K562 (cell line): ENCODE results near the gene CCAR1. TPM values are rescaled to one million over a fixed set of nuclear protein-coding genes. Genes with fewer than 3 reads are reported as not detected.

Source experiments
- AFF4 ChIP-seq: sonication (generic); formaldehyde crosslinking; IDR thresholded peaks from 2 replicates; pipeline ENCODE4 v1.8.0; 2023; ENCODE audit warnings: mild to moderate bottlenecking, missing genetic modification reagents
- ARNT ChIP-seq, 2 experiments: fragments of 450-650 bp; IDR thresholded peaks; 2 replicates each; pipeline ENCODE4 v1.6.1; 2016; ENCODE audit warnings: mild to moderate bottlenecking in 1 of 2
- DMBX1 ChIP-seq: fragments of 250-450 bp; sonication (Bioruptor Pico); IDR thresholded peaks from 2 replicates; pipeline ENCODE4 v1.8.0; 2022; ENCODE audit warnings: inconsistent platforms, mild to moderate bottlenecking, moderate library complexity, borderline replicate concordance
- GMEB1 ChIP-seq: fragments of 250-450 bp; sonication (Bioruptor Pico); IDR thresholded peaks from 2 replicates; pipeline ENCODE4 v1.4.0; 2020; ENCODE audit warnings: mild to moderate bottlenecking
- MBD1 ChIP-seq: fragments of 250-450 bp; sonication (Bioruptor Pico); IDR thresholded peaks from 2 replicates; pipeline ENCODE4 v1.8.0; 2022; ENCODE audit warnings: inconsistent platforms
- NR2C2 ChIP-seq, 2 experiments: fragments of 200-800 bp in 1 of 2; sonication (Bioruptor generic) in 1 of 2; sonication (generic) in 1 of 2; formaldehyde crosslinking in 1 of 2; IDR thresholded peaks; 2 replicates each; pipeline versions ENCODE4 v1.6.1 to v1.8.0; 2016 to 2022; ENCODE audit warnings: mild to moderate bottlenecking in 1 of 2, missing compliant biosample characterization in 1 of 2, missing genetic modification characterization in 1 of 2, missing genetic modification reagents in 1 of 2
- ZBTB8A ChIP-seq: fragments of 450-650 bp; IDR thresholded peaks from 2 replicates; pipeline ENCODE4 v1.6.1; 2018; ENCODE audit warnings: mild to moderate bottlenecking, moderate library complexity; ENCODE audit not compliant: partially characterized antibody
- ZNF217 ChIP-seq: sonication (generic); formaldehyde crosslinking; IDR thresholded peaks from 2 replicates; pipeline ENCODE4 v1.8.0; 2022; ENCODE audit warnings: mild to moderate bottlenecking, missing genetic modification reagents
- polyA plus RNA-seq, 8 experiments: library from polyadenylated mRNA; depleted of rRNA in 4 of 8; stranded (reverse) in 5 of 8; unstranded in 3 of 8; fragments of >200 nt; fragmentation: Nextera tagmentation in 2 of 8; fragmentation: Illumina TruSeq in 1 of 8; extraction: Ambion mirVana in 2 of 8; extraction: Trizol in 1 of 8; gene quantifications; 2 replicates each; pipeline versions ENCODE4 v1.2.1 to v1.2.3, GENCODE V29; 2011 to 2014; ENCODE audit warnings: inconsistent platforms in 1 of 8, missing spikeins in 1 of 8
- total RNA-seq, 7 experiments: library from RNA; depleted of rRNA in 6 of 7; stranded (reverse); fragments of >200 nt in 6 of 7; fragmentation: Illumina TruSeq in 2 of 7; extraction: Trizol in 2 of 7; gene quantifications; 2 replicates each; pipeline versions ENCODE4 v1.2.1 to v1.2.3, GENCODE V29; 2011 to 2021; ENCODE audit warnings: low replicate concordance in 1 of 7

The CCAR1 gene
- total and polyA plus RNA-seq, 9 of the 15 experiments (the other 6 are each of a cell fraction or from before 2014, with no cell fraction given) = 44.8 to 173 (median 111) TPM

- TF ChIP-seq AFF4 (CRISPR knock-in tag) (no peak), MBD1 (CRISPR knock-in tag) (no peak), ZBTB8A (no peak), DMBX1 (CRISPR knock-in tag) (no peak), NR2C2 (CRISPR knock-in tag; IDR thresholded peaks at IDR 0.05) (no peak), NR2C2 (tag; IDR thresholded peaks at IDR 0.05) (no peak), ZNF217 (CRISPR knock-in tag) (no peak), GMEB1 (CRISPR knock-in tag) (no peak), ARNT (IDR thresholded peaks at IDR 0.05) (no peak)
Measured at GRCh38 chr10:68813559-68813958, 92.5 kb downstream of the CCAR1 start (continued).
